Ascending aorta (tissue), 2 donors: ENCODE data around the gene ADIG. TPM values are rescaled to one million over a fixed set of nuclear protein-coding genes. Genes with fewer than 3 reads are reported as not detected.

Experiments
- DNase-seq, 2 donors: peaks; one replicate each; pipeline ENCODE4 v3.0.0-alpha.2; 2019; ENCODE audit warnings: low spot score in 2 of 2
- H3K27ac ChIP-seq, 2 donors: fragments of 200-600 bp; sonication (generic); one replicate each; pipeline ENCODE4 v1.5.1; 2016 to 2017; ENCODE audit warnings: mild to moderate bottlenecking in 1 of 2
- H3K27me3 ChIP-seq: fragments of 200-600 bp; sonication (generic); one replicate; pipeline ENCODE4 v1.5.1; 2017
- H3K36me3 ChIP-seq, 2 donors: fragments of 200-600 bp; sonication (generic); one replicate each; pipeline ENCODE4 v1.5.1; 2016
- H3K4me1 ChIP-seq, 2 donors: fragments of 200-600 bp; sonication (generic); one replicate each; pipeline ENCODE4 v1.5.1; 2016 to 2017; ENCODE audit warnings: mild to moderate bottlenecking in 1 of 2
- H3K4me3 ChIP-seq, 2 donors: fragments of 200-600 bp; sonication (generic); one replicate each; pipeline ENCODE4 v1.5.1; 2016 to 2017; ENCODE audit warnings: mild to moderate bottlenecking in 1 of 2
- H3K9me3 ChIP-seq, 2 donors: fragments of 200-600 bp; sonication (generic); one replicate each; pipeline ENCODE4 v1.5.1; 2016
- intact Hi-C: fragments of 100-400 bp; cut with DNase I; formaldehyde crosslinking; loops from one replicate; pipeline ENCODE4 v1.15.1; 2023
- total RNA-seq: library from RNA; depleted of rRNA; stranded (reverse); fragments of >200 nt; gene quantifications from one replicate; pipeline ENCODE4 v1.1.0, GENCODE V29; 2016
- TF ChIP-seq, protein P1 (sequence below), 3 experiments: fragments of 200-600 bp in 2 of 3; fragments of 450-650 bp in 1 of 3; sonication (generic) in 2 of 3; IDR thresholded peaks; one replicate each; pipeline ENCODE4 v1.5.1; 2016 to 2019; ENCODE audit warnings: antibody characterized with exemption in 3 of 3, mild to moderate bottlenecking in 1 of 3, moderate library complexity in 1 of 3

Gene ADIG
- total RNA-seq, 1 donor from 2014 or later: not detected

- Histone ChIP-seq H3K27ac (no peak overlapping the region), H3K4me1 (no peaks in the 10 kb centered on the region), H3K36me3 (no peaks in the 10 kb centered on the region), H3K9me3 (no peaks in the 10 kb centered on the region), H3K27me3 (no peaks in the 10 kb centered on the region), H3K4me3 (no peak overlapping the region)
- no peak for DNase-seq
- intact Hi-C loops: no loop called here
- TF ChIP-seq, protein P1, sequence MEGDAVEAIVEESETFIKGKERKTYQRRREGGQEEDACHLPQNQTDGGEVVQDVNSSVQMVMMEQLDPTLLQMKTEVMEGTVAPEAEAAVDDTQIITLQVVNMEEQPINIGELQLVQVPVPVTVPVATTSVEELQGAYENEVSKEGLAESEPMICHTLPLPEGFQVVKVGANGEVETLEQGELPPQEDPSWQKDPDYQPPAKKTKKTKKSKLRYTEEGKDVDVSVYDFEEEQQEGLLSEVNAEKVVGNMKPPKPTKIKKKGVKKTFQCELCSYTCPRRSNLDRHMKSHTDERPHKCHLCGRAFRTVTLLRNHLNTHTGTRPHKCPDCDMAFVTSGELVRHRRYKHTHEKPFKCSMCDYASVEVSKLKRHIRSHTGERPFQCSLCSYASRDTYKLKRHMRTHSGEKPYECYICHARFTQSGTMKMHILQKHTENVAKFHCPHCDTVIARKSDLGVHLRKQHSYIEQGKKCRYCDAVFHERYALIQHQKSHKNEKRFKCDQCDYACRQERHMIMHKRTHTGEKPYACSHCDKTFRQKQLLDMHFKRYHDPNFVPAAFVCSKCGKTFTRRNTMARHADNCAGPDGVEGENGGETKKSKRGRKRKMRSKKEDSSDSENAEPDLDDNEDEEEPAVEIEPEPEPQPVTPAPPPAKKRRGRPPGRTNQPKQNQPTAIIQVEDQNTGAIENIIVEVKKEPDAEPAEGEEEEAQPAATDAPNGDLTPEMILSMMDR (IDR thresholded peaks at IDR 0.05): no peak
Measured at GRCh38 chr20:38620441-38620840, 39.4 kb downstream of the ADIG start.

- Histone ChIP-seq H3K27me3 (no peaks in the 10 kb centered on the region), H3K9me3 (no peaks in the 10 kb centered on the region), H3K4me3 (no peak overlapping the region), H3K4me1 (no peaks in the 10 kb centered on the region), H3K36me3 (no peaks in the 10 kb centered on the region), H3K27ac (no peak overlapping the region)
- intact Hi-C loops: no loop called here
- TF ChIP-seq, protein P1 (IDR thresholded peaks at IDR 0.05): no peak
- DNase-seq: no peak
Measured at GRCh38 chr20:38623061-38623460, 42.1 kb downstream of the ADIG start.

GRCh38 chr20:38624084-38624483, 43.1 kb downstream of the ADIG start:
- no peak overlapping the region for H3K27ac ChIP-seq
- DNase-seq: no peak
- TF ChIP-seq, protein P1 (IDR thresholded peaks at IDR 0.05): no peak
- intact Hi-C loops: no loop called here
- no peaks in the 10 kb centered on the region for H3K9me3 ChIP-seq
- H3K27me3 ChIP-seq: no peaks in the 10 kb centered on the region
- H3K4me1 ChIP-seq: no peaks in the 10 kb centered on the region
- no peak overlapping the region for H3K4me3 ChIP-seq
- H3K36me3 ChIP-seq: no peaks in the 10 kb centered on the region

DNA sequence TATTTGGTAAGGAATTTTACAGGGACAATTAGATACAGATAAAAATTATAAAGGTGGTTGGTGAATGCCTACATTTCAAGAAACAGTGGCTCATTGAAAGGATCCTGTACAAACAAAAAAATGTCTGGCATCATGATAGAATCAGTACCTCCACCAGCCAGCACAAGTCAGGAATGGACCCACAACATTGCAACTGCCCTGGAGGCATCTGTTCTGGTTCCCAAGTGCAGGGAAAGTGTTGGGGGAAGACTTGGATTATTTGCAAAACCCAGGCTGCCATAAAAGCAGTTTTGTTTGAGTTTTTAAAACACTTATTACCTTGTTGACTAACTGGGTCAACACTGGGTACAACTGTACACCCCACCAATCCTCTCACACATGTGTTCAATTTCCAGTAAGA, 44.9 kb downstream of the ADIG start:
- H3K4me3 ChIP-seq: no peak overlapping the region
- H3K27ac ChIP-seq: no peak overlapping the region
- no peak for DNase-seq
- no peaks in the 10 kb centered on the region for H3K27me3 ChIP-seq
- H3K9me3 ChIP-seq: no peaks in the 10 kb centered on the region
- intact Hi-C loops: no loop called here
- TF ChIP-seq, protein P1 (IDR thresholded peaks at IDR 0.05): no peak
- H3K4me1 ChIP-seq: no peaks in the 10 kb centered on the region
- H3K36me3 ChIP-seq: no peaks in the 10 kb centered on the region

- Histone ChIP-seq H3K27me3 (no peaks in the 10 kb centered on the region), H3K36me3 (no peaks in the 10 kb centered on the region), H3K27ac (no peak overlapping the region), H3K4me1 (no peaks in the 10 kb centered on the region), H3K4me3 (no peak overlapping the region), H3K9me3 (no peaks in the 10 kb centered on the region)
- TF ChIP-seq, protein P1 (IDR thresholded peaks at IDR 0.05): no peak
- intact Hi-C loops: no loop called here
- no peak for DNase-seq
Measured at GRCh38 chr20:38626921-38627659, 46.1 kb downstream of the ADIG start.
